Gastroesophageal sphincter (tissue), 3 donors: ENCODE measurements around the gene FCHO1.

Experiments
- CTCF ChIP-seq, 4 experiments: fragments of 200-600 bp in 2 of 4; fragments of 450-650 bp in 2 of 4; sonication (generic) in 1 of 4; IDR thresholded peaks; one replicate each; pipeline ENCODE4 v1.5.1; 2017 to 2019; ENCODE audit warnings: antibody characterized with exemption in 4 of 4, mild to moderate bottlenecking in 2 of 4, moderate library complexity in 2 of 4
- EP300 ChIP-seq: sonication (generic); formaldehyde crosslinking; IDR thresholded peaks from one replicate; pipeline ENCODE4 v1.6.1; 2017; ENCODE audit warnings: antibody characterized with exemption, mild to moderate bottlenecking
- POLR2A ChIP-seq, 2 donors: fragments of 450-650 bp; IDR thresholded peaks; one replicate each; pipeline ENCODE4 v1.6.1; 2017; ENCODE audit warnings: antibody characterized with exemption in 2 of 2, mild to moderate bottlenecking in 2 of 2, moderate library complexity in 1 of 2
- POLR2AphosphoS5 ChIP-seq: sonication (generic); formaldehyde crosslinking; IDR thresholded peaks from one replicate; pipeline ENCODE4 v1.6.1; 2017; ENCODE audit warnings: antibody characterized with exemption

DNA sequence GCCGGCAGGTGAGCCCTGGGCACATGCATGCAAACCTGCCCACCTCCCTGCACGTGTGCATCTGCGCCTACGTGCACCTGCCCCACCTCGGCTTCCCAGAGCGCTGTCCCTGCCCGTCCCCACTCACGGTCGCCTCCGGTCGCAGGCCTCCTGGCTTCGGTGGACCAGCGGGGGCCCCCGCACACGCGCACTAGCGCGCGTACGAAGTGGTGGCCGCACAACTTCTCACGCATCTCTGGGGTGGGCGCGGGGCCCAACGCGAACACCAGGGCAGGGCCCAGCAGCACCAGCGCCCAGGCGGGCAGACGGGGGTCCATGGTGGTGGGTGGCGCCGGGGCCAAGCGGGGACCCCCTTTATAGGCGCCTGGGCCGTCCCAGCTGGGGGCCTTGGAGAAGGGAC, 69.9 kb downstream of the FCHO1 start, which contains the start of gene INSL3:
- TF ChIP-seq POLR2A (IDR thresholded peaks at IDR 0.05), result no peak
- TF ChIP-seq CTCF (IDR thresholded peaks at IDR 0.05), result no peak
- no peak for TF ChIP-seq EP300
- no peak for TF ChIP-seq POLR2AphosphoS5
